ENCODE data around the gene CARNS1.
"Not testable (repeated sequence)": the region's sequence is repeated elsewhere in the genome, so short reads cannot be mapped to it uniquely, and the experiment has no call there.

CARNS1 gene

DNA sequence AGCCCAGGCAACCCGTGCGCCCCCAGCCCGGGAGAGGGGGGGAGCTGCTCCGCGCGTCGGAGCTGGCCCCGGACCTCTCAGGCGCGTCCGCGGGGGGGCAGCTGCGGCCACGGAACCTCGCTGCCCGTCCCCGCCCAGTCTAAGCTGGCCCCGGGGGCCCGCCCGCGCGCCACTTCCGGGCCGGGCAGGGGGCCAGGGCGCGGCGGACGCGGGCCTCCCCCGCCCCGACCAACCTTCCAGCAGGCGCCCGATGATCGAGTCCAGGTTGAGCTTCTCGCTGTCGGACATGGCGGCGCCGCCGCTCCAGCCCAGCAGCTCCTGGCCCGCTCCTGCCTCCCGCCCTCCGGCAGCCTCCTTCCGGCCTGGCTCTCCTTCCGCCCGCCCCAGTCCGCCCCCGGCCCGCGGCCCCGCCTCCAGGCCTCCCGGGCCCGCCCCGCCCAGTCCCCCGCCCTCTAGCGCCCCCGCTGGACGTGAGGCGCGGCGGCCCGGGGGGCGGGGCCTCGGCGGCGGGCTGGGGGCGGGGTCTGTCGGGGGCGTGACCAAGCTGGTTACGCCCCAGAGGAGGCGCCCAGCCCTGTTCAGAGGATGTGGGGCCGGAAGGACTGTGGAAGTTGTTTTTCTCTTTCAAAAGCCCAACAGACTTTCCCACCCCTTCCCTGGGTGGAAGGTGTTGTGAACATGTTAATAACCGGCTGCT, 13.8 kb upstream of the CARNS1 start, which contains the start of gene PPP1CA:
Gene PPP1CA, minus strand, starts transcription at position 364 of the 697 bp plus-strand sequence. Its CDS starts 76 bp downstream, at position 288.
- peak; percentile 81 for ATAC-seq
- no peak for TF ChIP-seq CREB5 (CRISPR knock-in tag; IDR thresholded peaks at IDR 0.05; ENCODE audit: low read depth)
- no peak for TF ChIP-seq TCF4 (CRISPR knock-in tag; IDR thresholded peaks at IDR 0.05; ENCODE audit: borderline replicate concordance)
- no peak for TF ChIP-seq ZFP30 (CRISPR knock-in tag; IDR thresholded peaks at IDR 0.05)
- TF ChIP-seq CSDC2 (CRISPR knock-in tag; IDR thresholded peaks at IDR 0.05), result no peak
- TF ChIP-seq, protein P1, sequence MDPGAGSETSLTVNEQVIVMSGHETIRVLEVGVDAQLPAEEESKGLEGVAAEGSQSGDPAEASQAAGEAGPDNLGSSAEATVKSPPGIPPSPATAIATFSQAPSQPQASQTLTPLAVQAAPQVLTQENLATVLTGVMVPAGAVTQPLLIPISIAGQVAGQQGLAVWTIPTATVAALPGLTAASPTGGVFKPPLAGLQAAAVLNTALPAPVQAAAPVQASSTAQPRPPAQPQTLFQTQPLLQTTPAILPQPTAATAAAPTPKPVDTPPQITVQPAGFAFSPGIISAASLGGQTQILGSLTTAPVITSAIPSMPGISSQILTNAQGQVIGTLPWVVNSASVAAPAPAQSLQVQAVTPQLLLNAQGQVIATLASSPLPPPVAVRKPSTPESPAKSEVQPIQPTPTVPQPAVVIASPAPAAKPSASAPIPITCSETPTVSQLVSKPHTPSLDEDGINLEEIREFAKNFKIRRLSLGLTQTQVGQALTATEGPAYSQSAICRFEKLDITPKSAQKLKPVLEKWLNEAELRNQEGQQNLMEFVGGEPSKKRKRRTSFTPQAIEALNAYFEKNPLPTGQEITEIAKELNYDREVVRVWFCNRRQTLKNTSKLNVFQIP (CRISPR knock-in tag; IDR thresholded peaks at IDR 0.05; ENCODE audit: borderline replicate concordance, low read depth), result no peak
- TF ChIP-seq BACH2 (CRISPR knock-in tag; IDR thresholded peaks at IDR 0.05; ENCODE audit: borderline replicate concordance), result no peak
- no peak for TF ChIP-seq ESRRG (CRISPR knock-in tag; IDR thresholded peaks at IDR 0.05)
- no peak for TF ChIP-seq CSRNP3 (CRISPR knock-in tag; IDR thresholded peaks at IDR 0.05)
- TF ChIP-seq TOX (CRISPR knock-in tag; IDR thresholded peaks at IDR 0.05; ENCODE audit: borderline replicate concordance), result no peak
- TF ChIP-seq PATZ1 (CRISPR knock-in tag; IDR thresholded peaks at IDR 0.05; ENCODE audit: borderline replicate concordance), result no peak
- TF ChIP-seq GLIS3 (CRISPR knock-in tag; IDR thresholded peaks at IDR 0.05), result no peak
- TF ChIP-seq OSR1 (CRISPR knock-in tag; IDR thresholded peaks at IDR 0.05), result no peak
- TF ChIP-seq SNAI2 (CRISPR knock-in tag; IDR thresholded peaks at IDR 0.05), result no peak
- no peak for TF ChIP-seq ARNTL (CRISPR knock-in tag; IDR thresholded peaks at IDR 0.05; ENCODE audit: borderline replicate concordance, low read depth)
- no peak for TF ChIP-seq ZNF565 (CRISPR knock-in tag; conservative IDR thresholded peaks at IDR 0.05; ENCODE audit: low read depth)
- TF ChIP-seq RARB (CRISPR knock-in tag; IDR thresholded peaks at IDR 0.05), result no peak

GRCh38 chr11:67402192-67402839, 13.2 kb upstream of the CARNS1 start:
- not testable (repeated sequence) for ATAC-seq

GRCh38 chr11:67403085-67403484, 12.4 kb upstream of the CARNS1 start:
- ATAC-seq, result not testable (repeated sequence)

GRCh38 chr11:67404515-67405195, 10.8 kb upstream of the CARNS1 start:
- TF ChIP-seq PATZ1 (CRISPR knock-in tag; IDR thresholded peaks at IDR 0.05; ENCODE audit: borderline replicate concordance), result no peak
- ATAC-seq, result no peak

Data from SK-N-SH treated with all-trans-retinoic acid at 6 μM for 48 hours (cell line).